Neural progenitor cell (in vitro differentiated cells): ENCODE measurements around the gene SPOCK1.

ENCODE experiments used
- CTCF ChIP-seq: fragments of 200-600 bp; sonication (generic); IDR thresholded peaks from 2 replicates; pipeline ENCODE4 v1.5.1; 2017; ENCODE audit warnings: antibody characterized with exemption, mild to moderate bottlenecking
- EZH2 ChIP-seq: fragments of 200-600 bp; sonication (generic); IDR thresholded peaks from 2 replicates; pipeline ENCODE4 v1.6.1; 2017; ENCODE audit warnings: antibody characterized with exemption, mild to moderate bottlenecking, moderate library complexity

- TF ChIP-seq CTCF: no peak
- TF ChIP-seq EZH2: no peak
Measured at GRCh38 chr5:137308311-137308710, 190.8 kb downstream of the SPOCK1 start.
